A549 treated with CpdA at 1 μM for 4 hours (cell line): ENCODE results near the gene ZNF622. TPM values are rescaled to one million over a fixed set of nuclear protein-coding genes. Genes with fewer than 3 reads are reported as not detected.

Source experiments
- total RNA-seq: library from RNA; stranded (reverse); fragments of 200-300 nt; extraction: Qiagen RNA extraction; gene quantifications from 5 replicates; pipeline ENCODE4 v1.2.3, GENCODE V29; 2022; ENCODE audit warnings: low read depth

ZNF622 gene, protein sequence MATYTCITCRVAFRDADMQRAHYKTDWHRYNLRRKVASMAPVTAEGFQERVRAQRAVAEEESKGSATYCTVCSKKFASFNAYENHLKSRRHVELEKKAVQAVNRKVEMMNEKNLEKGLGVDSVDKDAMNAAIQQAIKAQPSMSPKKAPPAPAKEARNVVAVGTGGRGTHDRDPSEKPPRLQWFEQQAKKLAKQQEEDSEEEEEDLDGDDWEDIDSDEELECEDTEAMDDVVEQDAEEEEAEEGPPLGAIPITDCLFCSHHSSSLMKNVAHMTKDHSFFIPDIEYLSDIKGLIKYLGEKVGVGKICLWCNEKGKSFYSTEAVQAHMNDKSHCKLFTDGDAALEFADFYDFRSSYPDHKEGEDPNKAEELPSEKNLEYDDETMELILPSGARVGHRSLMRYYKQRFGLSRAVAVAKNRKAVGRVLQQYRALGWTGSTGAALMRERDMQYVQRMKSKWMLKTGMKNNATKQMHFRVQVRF
- total RNA-seq = 43.1 to 50.3 TPM (median 46.2 TPM) in 5 replicates

DNA sequence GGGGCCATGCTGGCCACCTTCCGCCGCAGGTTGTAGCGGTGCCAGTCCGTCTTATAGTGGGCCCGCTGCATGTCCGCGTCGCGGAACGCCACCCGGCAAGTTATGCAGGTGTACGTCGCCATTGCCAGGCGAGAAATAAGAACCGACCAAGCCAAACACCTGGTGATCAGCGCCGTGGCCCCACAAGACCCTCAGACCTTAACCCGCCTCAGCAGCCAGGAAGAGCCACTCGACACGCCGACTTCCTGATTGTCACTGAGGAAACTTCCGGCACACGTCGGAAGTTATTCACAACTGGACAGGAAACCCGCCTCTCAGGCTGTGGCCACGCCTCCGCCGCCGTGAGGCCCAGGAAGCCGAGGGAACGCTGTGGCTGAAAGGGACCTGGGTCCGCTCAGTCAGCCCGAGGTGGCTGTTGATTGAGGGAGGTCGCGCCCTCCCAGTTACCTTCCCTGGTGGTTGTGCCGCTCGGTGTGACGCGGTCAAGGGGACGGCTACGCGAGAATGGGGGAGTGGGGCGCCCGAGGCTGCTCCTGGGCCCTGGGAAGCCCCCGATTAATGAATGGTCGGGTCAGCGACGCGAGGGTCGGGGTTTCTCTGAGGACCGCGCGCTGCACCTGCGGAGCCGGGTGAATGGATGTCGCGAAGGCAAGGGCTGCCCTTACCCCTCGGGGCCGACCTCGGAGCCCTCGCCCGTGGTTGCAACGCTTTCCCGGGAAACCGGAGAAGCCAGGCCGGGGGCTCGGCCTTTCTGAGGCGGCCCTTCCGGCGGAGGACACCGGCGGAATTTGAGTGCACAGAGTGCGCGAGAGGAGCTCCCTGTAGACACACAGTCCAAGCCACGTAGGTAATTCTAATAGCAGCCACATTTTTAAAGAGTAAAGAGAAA, at the start of gene ZNF622:
Gene ZNF622, minus strand, starts transcription at position 257 of the 889 bp plus-strand sequence. Its CDS starts 135 bp downstream, at position 122.

Other genes starting within 250 kb of the ZNF622 start
- gene RETREG1, start 151.2 kb upstream of the ZNF622 start, total RNA-seq = 1.5 to 2.6 TPM (median 2.3 TPM) in 5 replicates